Measurements from ENCODE around the gene NECAB2. TPM values are rescaled to one million over a fixed set of nuclear protein-coding genes. Genes with fewer than 3 reads are reported as not detected.

NECAB2 gene
- total RNA-seq = 4.4 and 4.6 TPM in 2 replicates
- long read RNA-seq, partial matches to known transcripts = 0 of 1 reads
- long read RNA-seq, other reads (novel, unspliced or antisense) = 1 of 1 reads

DNA sequence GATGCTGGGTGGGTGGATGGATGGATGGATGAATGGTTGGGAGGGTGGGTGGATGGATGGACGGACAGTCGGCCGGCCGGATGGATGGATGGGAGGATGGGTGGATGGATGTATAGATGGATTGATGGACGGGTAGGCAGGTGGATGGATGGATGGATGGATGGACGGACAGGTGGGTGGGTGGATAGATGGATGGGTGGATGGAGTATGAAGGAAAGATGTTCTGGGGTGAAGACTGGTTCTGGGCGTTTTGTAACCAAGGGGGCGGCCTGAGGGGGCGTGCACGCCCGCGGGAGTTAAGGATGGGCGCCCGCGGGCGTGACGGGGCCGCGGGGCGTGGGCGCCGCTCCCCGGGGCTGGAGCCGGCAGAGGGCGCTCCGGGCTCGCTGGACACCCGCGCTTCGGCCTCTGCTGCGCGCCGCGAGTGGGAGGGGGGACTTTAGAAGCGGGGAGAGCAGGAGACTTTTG is at the start of gene NECAB2:
NECAB2 (plus strand) TSS at position 407 of the 468 bp plus-strand sequence. CDS start 405 bp downstream, outside the sequence.
- TF ChIP-seq, protein P1, sequence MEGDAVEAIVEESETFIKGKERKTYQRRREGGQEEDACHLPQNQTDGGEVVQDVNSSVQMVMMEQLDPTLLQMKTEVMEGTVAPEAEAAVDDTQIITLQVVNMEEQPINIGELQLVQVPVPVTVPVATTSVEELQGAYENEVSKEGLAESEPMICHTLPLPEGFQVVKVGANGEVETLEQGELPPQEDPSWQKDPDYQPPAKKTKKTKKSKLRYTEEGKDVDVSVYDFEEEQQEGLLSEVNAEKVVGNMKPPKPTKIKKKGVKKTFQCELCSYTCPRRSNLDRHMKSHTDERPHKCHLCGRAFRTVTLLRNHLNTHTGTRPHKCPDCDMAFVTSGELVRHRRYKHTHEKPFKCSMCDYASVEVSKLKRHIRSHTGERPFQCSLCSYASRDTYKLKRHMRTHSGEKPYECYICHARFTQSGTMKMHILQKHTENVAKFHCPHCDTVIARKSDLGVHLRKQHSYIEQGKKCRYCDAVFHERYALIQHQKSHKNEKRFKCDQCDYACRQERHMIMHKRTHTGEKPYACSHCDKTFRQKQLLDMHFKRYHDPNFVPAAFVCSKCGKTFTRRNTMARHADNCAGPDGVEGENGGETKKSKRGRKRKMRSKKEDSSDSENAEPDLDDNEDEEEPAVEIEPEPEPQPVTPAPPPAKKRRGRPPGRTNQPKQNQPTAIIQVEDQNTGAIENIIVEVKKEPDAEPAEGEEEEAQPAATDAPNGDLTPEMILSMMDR (IDR thresholded peaks at IDR 0.05; ENCODE audit: unreplicated experiment) = peak; percentile 89
- peak; percentile 49 for DNase-seq (ENCODE audit: low spot score, unreplicated experiment)
- Mint-ChIP-seq H3K4me3 (ENCODE audit: low read depth) (peak within 1 kb of the TSS; percentile 66), H3K9me3 (ENCODE audit: low read depth) (no peaks in the 10 kb centered on the region), H3K36me3 (ENCODE audit: insufficient read depth) (no peaks in the 10 kb centered on the region), H3K27ac (no peak within 1 kb of the TSS), H3K4me1 (ENCODE audit: low read depth) (no peaks in the 10 kb centered on the region), H3K27me3 (peaks cover 10% of the 10 kb centered on the region)

DNA sequence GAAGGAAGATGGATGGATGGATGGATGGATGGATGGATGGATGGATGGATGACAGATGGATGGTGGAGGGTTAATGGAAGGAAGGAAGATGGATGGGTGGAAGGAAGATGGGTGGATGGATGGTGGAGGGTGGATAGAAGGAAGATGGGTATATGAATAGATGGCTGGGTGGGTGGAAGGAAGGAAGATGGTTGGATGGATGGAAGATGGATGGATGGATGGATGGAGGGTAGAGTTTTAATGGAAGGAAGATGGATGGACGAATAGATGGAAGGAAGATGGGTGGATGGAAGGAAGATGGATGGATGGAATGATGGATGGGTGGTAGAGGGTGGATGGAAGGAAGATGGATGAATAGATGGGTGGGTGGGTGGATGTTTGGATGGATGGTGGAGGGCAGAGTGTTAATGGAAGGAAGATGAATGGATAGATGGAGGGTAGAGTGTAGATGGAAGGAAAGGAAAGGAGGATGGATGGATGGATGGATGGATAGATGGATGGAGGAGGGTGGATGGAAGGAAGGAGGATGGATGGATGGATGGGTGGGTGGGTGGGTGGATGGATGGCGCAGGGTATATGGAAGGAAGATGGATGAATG is 47.1 kb upstream of the NECAB2 start:
- Mint-ChIP-seq H3K4me3 (ENCODE audit: low read depth) (no peak overlapping the region), H3K9me3 (ENCODE audit: low read depth) (no peaks in the 10 kb centered on the region), H3K4me1 (ENCODE audit: low read depth) (no peaks in the 10 kb centered on the region), H3K36me3 (ENCODE audit: insufficient read depth) (peaks cover 33% of the 10 kb centered on the region), H3K27me3 (no peaks in the 10 kb centered on the region), H3K27ac (no peak overlapping the region)
- TF ChIP-seq, protein P1 (IDR thresholded peaks at IDR 0.05; ENCODE audit: unreplicated experiment) = no peak
- no peak for DNase-seq (ENCODE audit: low spot score, unreplicated experiment)

DNA sequence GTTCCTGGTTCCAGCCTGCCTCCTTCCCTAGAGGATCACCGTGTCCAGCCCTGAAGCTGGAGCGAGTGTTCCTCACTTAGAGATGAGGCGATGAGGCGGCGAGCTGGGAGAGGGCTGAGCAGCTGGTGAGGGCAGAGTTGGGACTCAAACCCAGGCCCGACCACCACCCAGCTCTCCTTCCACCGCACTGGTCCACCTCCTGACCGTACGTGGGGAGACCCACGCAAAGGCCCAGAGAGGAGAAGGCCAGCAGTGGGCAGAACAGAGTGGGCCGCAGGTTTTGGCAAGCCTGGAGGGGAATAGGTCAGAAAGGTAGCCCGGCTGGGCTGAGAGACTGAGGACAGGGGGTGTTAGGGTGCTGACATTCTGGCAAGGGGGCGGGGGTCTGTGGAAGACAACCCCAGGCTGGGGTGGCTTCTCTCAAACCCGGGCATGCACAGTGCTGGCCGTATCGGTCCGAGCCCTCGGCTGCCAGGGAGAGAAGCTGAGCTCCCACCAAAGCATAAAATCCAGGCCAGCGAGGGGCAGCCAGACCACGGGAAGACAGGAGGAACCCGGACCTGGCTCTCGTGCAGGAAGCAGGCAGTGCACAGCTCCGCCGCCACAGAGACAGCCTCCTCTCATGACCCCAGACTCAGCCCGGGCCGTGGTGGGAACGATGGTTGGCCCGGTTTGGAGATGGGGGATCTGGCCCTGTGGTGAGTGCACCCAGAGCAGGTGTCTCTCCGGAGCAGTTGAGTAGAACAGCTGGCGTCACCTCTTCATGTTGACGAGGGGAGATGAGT is 44.3 kb upstream of the NECAB2 start:
- Mint-ChIP-seq H3K9me3 (ENCODE audit: low read depth) (no peaks in the 10 kb centered on the region), H3K4me1 (ENCODE audit: low read depth) (peaks cover 5% of the 10 kb centered on the region), H3K27me3 (no peaks in the 10 kb centered on the region), H3K36me3 (ENCODE audit: insufficient read depth) (peaks cover 17% of the 10 kb centered on the region), H3K4me3 (ENCODE audit: low read depth) (no peak overlapping the region), H3K27ac (peak overlapping the region; percentile 67)
- TF ChIP-seq, protein P1 (IDR thresholded peaks at IDR 0.05; ENCODE audit: unreplicated experiment) = no peak
- no peak for DNase-seq (ENCODE audit: low spot score, unreplicated experiment)

DNA sequence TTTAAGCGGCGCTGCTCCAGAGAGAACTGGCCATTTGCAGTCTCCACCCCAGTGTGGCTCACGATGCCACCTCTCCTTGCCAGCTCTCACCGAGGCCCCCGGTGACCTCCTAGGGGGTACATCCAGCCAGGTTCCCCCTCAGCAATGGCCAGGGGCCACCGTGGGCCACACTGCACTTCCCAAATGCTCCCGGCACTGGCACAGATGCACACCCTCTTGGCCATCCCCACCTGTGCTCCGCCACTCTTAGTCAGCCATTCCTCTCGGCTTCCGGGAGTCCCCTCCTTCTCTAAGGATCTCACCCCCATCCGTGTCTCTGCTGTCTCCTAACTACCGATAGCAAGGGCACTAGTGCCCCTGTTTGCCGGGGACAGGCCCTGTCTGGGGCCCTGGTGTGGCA is 43.4 kb upstream of the NECAB2 start:
- Mint-ChIP-seq H3K27ac (no peak overlapping the region), H3K4me1 (ENCODE audit: low read depth) (peaks cover 5% of the 10 kb centered on the region), H3K4me3 (ENCODE audit: low read depth) (no peak overlapping the region), H3K36me3 (ENCODE audit: insufficient read depth) (peaks cover 10% of the 10 kb centered on the region), H3K9me3 (ENCODE audit: low read depth) (no peaks in the 10 kb centered on the region), H3K27me3 (no peaks in the 10 kb centered on the region)
- TF ChIP-seq, protein P1 (IDR thresholded peaks at IDR 0.05; ENCODE audit: unreplicated experiment) = no peak
- DNase-seq (ENCODE audit: low spot score, unreplicated experiment) = no peak

DNA sequence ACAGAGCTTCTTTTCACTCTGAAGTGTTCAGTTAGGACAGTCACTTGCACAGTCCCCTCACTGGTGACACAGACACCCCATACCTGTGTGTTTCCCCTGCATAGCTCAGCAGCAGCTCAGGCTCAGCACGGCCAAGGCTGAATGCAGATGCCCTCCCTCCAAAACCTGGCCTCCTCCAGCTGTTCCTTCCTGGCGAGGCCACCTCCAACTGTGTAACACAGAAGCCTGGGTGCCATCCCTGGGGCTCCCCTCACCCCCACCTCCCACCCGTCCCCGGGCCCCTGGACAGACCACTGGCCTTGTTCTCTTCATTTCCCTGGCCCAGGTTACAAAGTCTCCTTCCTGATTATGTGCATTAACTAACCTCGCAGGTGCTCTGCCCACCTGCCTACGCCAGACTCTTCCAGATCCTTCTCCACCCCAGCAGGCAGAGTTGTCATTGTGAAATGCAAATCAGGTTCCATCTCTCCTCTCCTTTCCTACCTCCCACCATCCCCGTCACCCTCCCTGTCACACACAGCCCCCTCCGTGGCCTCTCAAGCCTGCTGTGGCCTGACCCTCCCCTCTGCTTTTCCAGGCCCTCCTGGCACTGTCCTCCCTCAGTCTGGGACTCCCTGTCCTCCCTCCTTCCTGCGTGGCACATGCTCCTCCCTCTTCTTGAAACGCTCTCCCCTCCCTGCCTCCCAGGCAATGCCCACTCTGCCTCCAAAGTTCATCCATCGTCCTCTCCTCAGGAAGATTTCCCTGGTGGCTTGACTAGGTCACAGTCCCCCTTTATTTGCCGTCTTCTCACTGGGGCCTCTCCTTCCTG is 42.7 kb upstream of the NECAB2 start:
- TF ChIP-seq, protein P1 (IDR thresholded peaks at IDR 0.05; ENCODE audit: unreplicated experiment) = no peak
- Mint-ChIP-seq H3K27ac (peak overlapping the region; percentile 1), H3K4me1 (ENCODE audit: low read depth) (peaks cover 5% of the 10 kb centered on the region), H3K27me3 (no peaks in the 10 kb centered on the region), H3K9me3 (ENCODE audit: low read depth) (no peaks in the 10 kb centered on the region), H3K4me3 (ENCODE audit: low read depth) (no peak overlapping the region), H3K36me3 (ENCODE audit: insufficient read depth) (peaks cover 7% of the 10 kb centered on the region)
- DNase-seq (ENCODE audit: low spot score, unreplicated experiment) = no peak

Data from progenitor cell of endocrine pancreas (in vitro differentiated cells).